B cell (primary cell): Measurements from ENCODE around the gene NUP93. TPM values are rescaled to one million over a fixed set of nuclear protein-coding genes. Genes with fewer than 3 reads are reported as not detected.

Experiments used
- ATAC-seq: fragments of 200-7000 bp; cut with Tn5 transposase; one replicate; pipeline ENCODE4 v1.10.0; 2021; ENCODE audit warnings: low read depth, mild to moderate bottlenecking, moderate number of reproducible peaks, moderate library complexity
- CTCF ChIA-PET: fragments of 350-600 bp; sonication (Branson Sonifier 250); formaldehyde crosslinking; loops from one replicate; lab custom pipeline; 2021; ENCODE audit warnings: antibody characterized with exemption, inconsistent platforms; lab: Charles Lee
- POLR2A ChIA-PET: fragments of 350-600 bp; sonication (Branson Sonifier 250); formaldehyde crosslinking; loops from one replicate; lab custom pipeline; 2021; ENCODE audit warnings: antibody characterized with exemption; lab: Charles Lee
- DNase-seq: peaks from one replicate; pipeline ENCODE4 v3.0.0; 2013
- H2AFZ ChIP-seq: 2 replicates; pipeline ENCODE4 v1.6.1; 2012; ENCODE audit warnings: mild to moderate bottlenecking, low read depth, low read length; ENCODE audit not compliant: insufficient read depth, poor library complexity, severe bottlenecking
- H3K27ac ChIP-seq, 2 donors: 1 replicate in 1 of 2; 2 replicates in 1 of 2; pipeline ENCODE4 v1.5.1; 2012 to 2013; ENCODE audit warnings: low read length in 2 of 2, mild to moderate bottlenecking in 2 of 2, moderate library complexity in 1 of 2
- H3K27me3 ChIP-seq, 4 experiments: fragments of 200-600 bp in 1 of 4; sonication (generic) in 1 of 4; replicated peaks in 1 of 4; 1 replicate in 2 of 4; 2 replicates in 2 of 4; pipeline versions ENCODE4 v1.6.1 to v1.7.0; 2013 to 2016; ENCODE audit warnings: low read length in 3 of 4, mild to moderate bottlenecking in 2 of 4, mixed read lengths in 1 of 4, moderate library complexity in 1 of 4; ENCODE audit not compliant: insufficient read depth in 4 of 4, control insufficient read depth in 3 of 4; ENCODE audit errors: control extremely low read depth in 1 of 4
- H3K36me3 ChIP-seq, 2 experiments: replicated peaks in 1 of 2; 1 replicate in 1 of 2; 2 replicates in 1 of 2; pipeline versions ENCODE4 v1.6.1 to v1.7.1; 2013; ENCODE audit warnings: low read length in 1 of 2; ENCODE audit not compliant: insufficient read depth in 2 of 2, control insufficient read depth in 1 of 2; ENCODE audit errors: control extremely low read depth in 1 of 2, extremely low read depth in 1 of 2
- H3K4me1 ChIP-seq, 2 donors: fragments of 200-600 bp in 1 of 2; sonication (generic) in 1 of 2; 1 replicate in 1 of 2; 2 replicates in 1 of 2; pipeline versions ENCODE4 v1.5.1 to v1.6.1; 2013 to 2017; ENCODE audit warnings: low read length in 2 of 2; ENCODE audit not compliant: control insufficient read depth in 2 of 2, insufficient read depth in 2 of 2
- H3K4me2 ChIP-seq: replicated peaks from 2 replicates; pipeline ENCODE3; 2012; ENCODE audit warnings: mild to moderate bottlenecking, low read depth, low read length; ENCODE audit not compliant: poor library complexity, severe bottlenecking
- H3K4me3 ChIP-seq, 5 experiments: fragments of 200-600 bp in 1 of 5; sonication (generic) in 1 of 5; 1 replicate in 3 of 5; 2 replicates in 2 of 5; pipeline versions ENCODE4 v1.5.1 to v1.7.0; 2011 to 2016; ENCODE audit warnings: low read length in 4 of 5, mild to moderate bottlenecking in 4 of 5, low read depth in 2 of 5, control low read depth in 1 of 5, moderate library complexity in 1 of 5; ENCODE audit not compliant: insufficient read depth in 1 of 5; ENCODE audit errors: control extremely low read depth in 1 of 5, extremely low read depth in 1 of 5
- H3K79me2 ChIP-seq: fragments of 200-600 bp; sonication (generic); one replicate; pipeline ENCODE4 v1.6.0; 2016; ENCODE audit warnings: low read length; ENCODE audit not compliant: control insufficient read depth, insufficient read depth
- H3K9ac ChIP-seq: fragments of 200-600 bp; sonication (generic); 2 replicates; pipeline ENCODE4 v1.6.1; 2017; ENCODE audit warnings: mild to moderate bottlenecking, low read length, moderate library complexity
- H3K9me3 ChIP-seq, 3 donors: one replicate each; pipeline versions ENCODE4 v1.6.1 to v1.7.1; 2013; ENCODE audit warnings: low read length in 2 of 3; ENCODE audit not compliant: control insufficient read depth in 2 of 3, insufficient read depth in 1 of 3; ENCODE audit errors: control extremely low read depth in 1 of 3
- H4K20me1 ChIP-seq: 2 replicates; pipeline ENCODE4 v1.6.0; 2012; ENCODE audit warnings: mild to moderate bottlenecking, low read length; ENCODE audit not compliant: insufficient read depth, control insufficient read depth, poor library complexity, severe bottlenecking
- H3K27ac Mint-ChIP-seq: one replicate; pipeline ENCODE4 v1.8.0; 2021; ENCODE audit warnings: mixed read lengths
- H3K27me3 Mint-ChIP-seq: one replicate; pipeline ENCODE4 v1.8.0; 2021; ENCODE audit warnings: mixed read lengths
- H3K4me1 Mint-ChIP-seq: one replicate; pipeline ENCODE4 v1.8.0; 2021; ENCODE audit warnings: mixed read lengths
- H3K4me3 Mint-ChIP-seq: one replicate; pipeline ENCODE4 v1.8.0; 2021; ENCODE audit warnings: mixed read lengths
- H3K9me3 Mint-ChIP-seq: one replicate; pipeline ENCODE4 v1.8.0; 2022; ENCODE audit warnings: mixed read lengths; ENCODE audit not compliant: insufficient read depth
- EZH2 ChIP-seq: IDR thresholded peaks from 2 replicates; pipeline ENCODE4 v1.6.1; 2012; ENCODE audit warnings: borderline replicate concordance, low read depth, mild to moderate bottlenecking, moderate library complexity, low read length; ENCODE audit not compliant: insufficient read depth, poor library complexity, severe bottlenecking
- WGBS: methylation state at CpG from one replicate; pipeline ENCODE4 v1.1.5; 2013; ENCODE audit warnings: missing lambda C conversion rate; ENCODE audit not compliant: insufficient coverage; 5-methylcytosine and 5-hydroxymethylcytosine counted together
- intact Hi-C: fragments of 100-400 bp; cut with micrococcal nuclease; formaldehyde crosslinking; loops from one replicate; pipeline ENCODE4 v1.10.0; 2022
- polyA plus RNA-seq: library from polyadenylated mRNA; depleted of rRNA; stranded (reverse); fragments of >200 nt; gene quantifications from 2 replicates; pipeline ENCODE4 v1.2.3, GENCODE V29; 2012
- total RNA-seq, 2 donors: library from RNA; stranded (reverse); fragments of 120-200 nt in 1 of 2; gene quantifications; 1 replicate in 1 of 2; 2 replicates in 1 of 2; pipeline versions ENCODE4 v1.2.3 to v1.2.4, GENCODE V29; 2013 to 2022
- TF ChIP-seq, protein P1 (sequence below): fragments of 200-600 bp; IDR thresholded peaks from one replicate; pipeline ENCODE4 v1.8.0; 2022; ENCODE audit warnings: antibody characterized with exemption, mild to moderate bottlenecking

NUP93 gene
- total and polyA plus RNA-seq, 2 donors (not counting 1 experiment from before 2014, with no cell fraction given), result 23.6 to 64.6 TPM

DNA sequence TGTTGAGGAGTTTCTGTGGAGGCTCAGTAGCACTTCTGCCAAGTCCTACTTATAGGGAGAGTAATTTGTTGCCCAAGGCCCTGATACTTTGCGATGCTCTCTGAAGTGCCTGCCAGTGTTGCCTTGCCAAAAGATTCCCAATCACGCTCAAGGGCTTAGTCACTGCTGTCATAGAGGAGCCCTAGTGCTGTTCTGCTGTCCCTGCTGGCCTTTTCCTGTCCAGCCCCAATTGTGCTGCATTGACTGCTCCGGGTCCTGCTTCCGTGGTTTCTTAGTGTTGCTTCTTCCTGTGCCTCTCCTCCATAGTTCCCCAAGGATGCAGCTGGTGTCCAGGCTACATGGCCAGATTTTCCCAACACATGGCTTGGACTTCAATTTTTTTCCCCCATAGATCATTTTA is 13.9 kb downstream of the NUP93 start:
- ATAC-seq (no peak), DNase-seq (no peak)
- H4K20me1 ChIP-seq, result peaks cover 17% of the 10 kb centered on the region
- intact Hi-C loops, result no loop called here
- no peak overlapping the region for H2AFZ ChIP-seq
- no peak overlapping the region for H3K9ac ChIP-seq
- no peak overlapping the region for H3K27ac ChIP-seq
- no peak overlapping the region for H3K4me2 ChIP-seq
- POLR2A ChIA-PET, result no interaction called here
- H3K4me3 ChIP-seq, result no peak overlapping the region
- no peaks in the 10 kb centered on the region for H3K27me3 Mint-ChIP-seq
- TF ChIP-seq EZH2, result no peak
- peaks cover 52% of the 10 kb centered on the region for H3K79me2 ChIP-seq
- 100% methylated on average over 4 of the region's 4 CpGs for WGBS
- H3K27me3 ChIP-seq, result no peaks in the 10 kb centered on the region
- no peaks in the 10 kb centered on the region for H3K4me1 Mint-ChIP-seq
- H3K9me3 ChIP-seq, result no peaks in the 10 kb centered on the region
- H3K4me1 ChIP-seq, result no peaks in the 10 kb centered on the region
- no peaks in the 10 kb centered on the region for H3K9me3 Mint-ChIP-seq
- no peak overlapping the region for H3K27ac Mint-ChIP-seq
- CTCF ChIA-PET, result no interaction called here
- H3K4me3 Mint-ChIP-seq, result no peak overlapping the region
- peaks cover 0 to 8% of the 10 kb centered on the region in 2 experiments for H3K36me3 ChIP-seq

DNA sequence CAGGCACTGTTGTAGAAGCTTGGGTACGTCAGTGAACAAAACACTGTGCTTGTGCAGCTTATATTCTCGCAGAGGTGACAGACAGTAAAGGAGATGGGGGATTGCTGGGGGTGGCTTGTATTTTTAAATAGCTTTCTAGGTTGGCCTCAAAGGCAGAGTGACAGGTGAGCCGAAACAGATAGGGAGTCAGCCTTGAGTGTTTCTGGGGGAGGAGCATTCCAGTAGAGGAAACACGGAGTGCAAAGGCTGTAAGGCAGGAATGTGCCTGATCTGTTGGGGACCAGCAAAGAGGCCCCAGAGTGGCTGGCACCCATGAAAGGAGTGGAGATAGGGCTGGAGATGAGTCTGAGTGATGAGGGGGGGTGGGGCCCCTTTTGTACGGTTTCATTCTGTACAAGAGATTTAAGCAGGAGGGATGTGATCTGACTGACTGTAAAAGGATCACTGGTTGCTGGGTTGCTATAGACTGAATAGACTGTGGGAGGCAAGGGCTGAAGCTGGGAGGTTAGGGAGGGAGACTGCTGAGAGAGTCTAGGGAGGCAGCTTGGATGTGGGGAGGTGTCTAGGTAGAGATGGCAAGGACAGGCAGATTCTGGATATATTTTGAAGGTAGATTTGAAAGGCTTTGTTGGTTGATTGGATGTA is 15.2 kb downstream of the NUP93 start:
- H3K79me2 ChIP-seq, result peaks cover 52% of the 10 kb centered on the region
- Mint-ChIP-seq H3K4me1 (peaks cover 2% of the 10 kb centered on the region), H3K4me3 (no peak overlapping the region), H3K27me3 (no peaks in the 10 kb centered on the region), H3K27ac (no peak overlapping the region), H3K9me3 (no peaks in the 10 kb centered on the region)
- H3K27me3 ChIP-seq, result no peaks in the 10 kb centered on the region
- TF ChIP-seq EZH2, result no peak
- TF ChIP-seq, protein P1, sequence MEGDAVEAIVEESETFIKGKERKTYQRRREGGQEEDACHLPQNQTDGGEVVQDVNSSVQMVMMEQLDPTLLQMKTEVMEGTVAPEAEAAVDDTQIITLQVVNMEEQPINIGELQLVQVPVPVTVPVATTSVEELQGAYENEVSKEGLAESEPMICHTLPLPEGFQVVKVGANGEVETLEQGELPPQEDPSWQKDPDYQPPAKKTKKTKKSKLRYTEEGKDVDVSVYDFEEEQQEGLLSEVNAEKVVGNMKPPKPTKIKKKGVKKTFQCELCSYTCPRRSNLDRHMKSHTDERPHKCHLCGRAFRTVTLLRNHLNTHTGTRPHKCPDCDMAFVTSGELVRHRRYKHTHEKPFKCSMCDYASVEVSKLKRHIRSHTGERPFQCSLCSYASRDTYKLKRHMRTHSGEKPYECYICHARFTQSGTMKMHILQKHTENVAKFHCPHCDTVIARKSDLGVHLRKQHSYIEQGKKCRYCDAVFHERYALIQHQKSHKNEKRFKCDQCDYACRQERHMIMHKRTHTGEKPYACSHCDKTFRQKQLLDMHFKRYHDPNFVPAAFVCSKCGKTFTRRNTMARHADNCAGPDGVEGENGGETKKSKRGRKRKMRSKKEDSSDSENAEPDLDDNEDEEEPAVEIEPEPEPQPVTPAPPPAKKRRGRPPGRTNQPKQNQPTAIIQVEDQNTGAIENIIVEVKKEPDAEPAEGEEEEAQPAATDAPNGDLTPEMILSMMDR, result no peak
- no peaks in the 10 kb centered on the region for H3K9me3 ChIP-seq
- ChIA-PET CTCF (no interaction called here), POLR2A (no interaction called here)
- intact Hi-C loops, result no loop called here
- no peak overlapping the region for H3K27ac ChIP-seq
- H3K36me3 ChIP-seq, result peaks cover 0 to 16% of the 10 kb centered on the region in 2 experiments
- no peak for ATAC-seq
- DNase-seq, result no peak
- H3K9ac ChIP-seq, result no peak overlapping the region
- no peak overlapping the region for H2AFZ ChIP-seq
- no peaks in the 10 kb centered on the region for H3K4me1 ChIP-seq
- no peak overlapping the region for H3K4me2 ChIP-seq
- no peak overlapping the region for H3K4me3 ChIP-seq
- H4K20me1 ChIP-seq, result peaks cover 17% of the 10 kb centered on the region
- 92% methylated on average over 5 of the region's 5 CpGs for WGBS
